AG09319 (cell line): ENCODE measurements around the gene CAMK2D.

ENCODE experiments used
- DNase-seq: peaks from one replicate; pipeline ENCODE4 v3.0.0-alpha.2; 2010; ENCODE audit warnings: low read depth; ENCODE audit errors: extremely low read depth
- TF ChIP-seq, protein P1 (sequence below): IDR thresholded peaks from 2 replicates; pipeline ENCODE4 v1.5.1; 2011; ENCODE audit warnings: low read depth, mild to moderate bottlenecking, inconsistent platforms, low read length, moderate library complexity

The CAMK2D gene

DNA sequence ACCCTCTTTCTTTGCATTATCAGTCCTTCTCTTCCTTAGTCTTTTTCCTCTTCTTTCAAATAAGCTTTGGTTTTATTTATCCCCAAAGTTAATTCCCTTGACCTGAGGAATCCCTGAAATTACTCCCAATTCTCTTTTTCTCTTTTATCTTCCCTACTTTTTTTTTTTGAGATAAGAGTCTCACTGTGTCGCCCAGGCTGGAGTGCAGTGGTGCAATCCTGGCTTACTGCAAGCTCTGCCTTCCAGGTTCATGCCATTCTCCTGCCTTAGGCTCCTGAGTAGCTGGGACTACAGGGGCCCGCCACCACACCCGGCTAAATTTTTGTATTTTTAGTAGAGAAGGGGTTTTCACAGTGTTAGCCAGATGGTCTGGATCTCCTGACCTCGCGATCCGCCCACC is 17.8 kb downstream of the CAMK2D start:
- TF ChIP-seq, protein P1, sequence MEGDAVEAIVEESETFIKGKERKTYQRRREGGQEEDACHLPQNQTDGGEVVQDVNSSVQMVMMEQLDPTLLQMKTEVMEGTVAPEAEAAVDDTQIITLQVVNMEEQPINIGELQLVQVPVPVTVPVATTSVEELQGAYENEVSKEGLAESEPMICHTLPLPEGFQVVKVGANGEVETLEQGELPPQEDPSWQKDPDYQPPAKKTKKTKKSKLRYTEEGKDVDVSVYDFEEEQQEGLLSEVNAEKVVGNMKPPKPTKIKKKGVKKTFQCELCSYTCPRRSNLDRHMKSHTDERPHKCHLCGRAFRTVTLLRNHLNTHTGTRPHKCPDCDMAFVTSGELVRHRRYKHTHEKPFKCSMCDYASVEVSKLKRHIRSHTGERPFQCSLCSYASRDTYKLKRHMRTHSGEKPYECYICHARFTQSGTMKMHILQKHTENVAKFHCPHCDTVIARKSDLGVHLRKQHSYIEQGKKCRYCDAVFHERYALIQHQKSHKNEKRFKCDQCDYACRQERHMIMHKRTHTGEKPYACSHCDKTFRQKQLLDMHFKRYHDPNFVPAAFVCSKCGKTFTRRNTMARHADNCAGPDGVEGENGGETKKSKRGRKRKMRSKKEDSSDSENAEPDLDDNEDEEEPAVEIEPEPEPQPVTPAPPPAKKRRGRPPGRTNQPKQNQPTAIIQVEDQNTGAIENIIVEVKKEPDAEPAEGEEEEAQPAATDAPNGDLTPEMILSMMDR, result no peak
- DNase-seq, result no peak

DNA sequence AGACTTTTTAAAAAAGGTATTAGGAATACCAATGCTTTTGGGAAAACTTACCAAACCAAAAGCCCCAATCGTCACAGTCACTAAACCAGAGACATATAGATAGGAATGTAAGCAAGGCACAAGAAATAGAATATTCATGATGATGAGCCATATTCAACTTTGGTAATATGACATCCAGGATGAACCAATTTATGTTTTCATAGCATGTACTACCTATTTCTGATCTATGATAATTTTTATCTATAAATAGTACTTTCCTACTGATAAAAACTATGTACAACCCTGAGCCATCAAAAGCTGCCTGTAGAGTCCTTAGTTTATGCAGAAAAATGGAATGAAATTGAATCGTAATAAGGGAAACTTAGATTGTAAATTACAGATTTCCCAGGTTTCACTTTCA is 18.9 kb downstream of the CAMK2D start:
- TF ChIP-seq, protein P1, result no peak
- DNase-seq, result no peak

DNA sequence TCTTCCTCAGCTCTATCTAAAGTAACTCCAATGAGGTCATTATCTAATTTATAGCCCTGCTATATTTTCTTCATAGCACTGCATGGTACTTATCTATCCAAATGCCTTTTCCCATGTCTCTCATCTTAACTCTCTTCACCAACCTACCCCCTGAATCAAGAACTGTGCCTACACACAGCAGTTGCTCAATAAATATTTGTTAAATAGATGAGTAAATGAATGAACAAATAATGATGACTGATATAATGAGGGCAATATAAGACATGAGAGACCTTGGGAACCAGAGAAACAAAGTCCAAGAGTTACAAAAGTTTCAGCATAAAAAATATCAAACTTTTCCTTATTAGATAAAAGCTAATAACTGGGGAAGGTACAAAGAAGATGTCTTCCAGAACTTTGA is 19.6 kb downstream of the CAMK2D start:
- DNase-seq, result no peak
- TF ChIP-seq, protein P1, result no peak

DNA sequence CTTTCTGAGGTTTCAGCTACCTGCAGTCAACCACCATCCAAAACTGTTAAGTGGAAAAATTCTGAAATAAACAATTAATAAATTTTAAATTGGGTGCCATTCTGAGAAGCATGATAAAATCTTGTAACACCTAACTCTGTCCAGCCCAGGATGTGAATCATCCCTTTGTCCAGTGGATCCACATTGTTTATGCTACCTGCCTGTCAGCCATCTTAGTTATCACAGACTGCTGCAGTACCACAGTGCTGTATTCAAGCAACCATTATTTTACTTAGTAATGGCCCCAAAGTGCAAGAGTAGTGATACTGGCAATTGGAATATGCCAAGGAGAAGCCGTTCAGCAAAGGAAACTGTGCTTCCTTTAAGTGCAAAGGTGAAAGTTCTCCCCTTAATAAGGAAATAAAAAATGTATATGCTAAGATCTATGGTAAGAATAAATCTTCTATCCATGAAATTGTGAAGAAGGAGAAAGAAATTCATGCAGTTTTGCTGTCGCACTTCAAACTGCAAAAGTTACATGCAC is 20.6 kb downstream of the CAMK2D start:
- no peak for DNase-seq
- TF ChIP-seq, protein P1, result no peak

DNA sequence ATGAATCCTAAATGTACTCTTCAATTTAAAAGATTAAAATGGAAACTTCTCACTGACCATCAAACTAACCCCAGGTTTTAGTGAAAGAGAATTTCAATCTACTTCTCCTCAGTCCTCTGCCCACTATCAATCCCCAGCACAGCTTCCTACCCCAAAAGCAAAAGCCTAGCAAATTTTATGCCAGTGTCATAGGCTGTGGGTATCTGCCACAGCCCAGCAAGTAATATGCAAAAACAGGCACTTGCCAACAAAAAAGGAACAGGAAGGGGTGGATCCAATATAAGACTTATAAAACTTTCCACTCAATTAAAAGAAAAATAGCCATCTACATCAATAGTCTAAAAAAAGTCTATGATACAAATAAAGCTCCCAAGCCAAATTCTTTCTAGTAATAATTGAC is 22.3 kb downstream of the CAMK2D start:
- DNase-seq, result no peak
- TF ChIP-seq, protein P1, result no peak

DNA sequence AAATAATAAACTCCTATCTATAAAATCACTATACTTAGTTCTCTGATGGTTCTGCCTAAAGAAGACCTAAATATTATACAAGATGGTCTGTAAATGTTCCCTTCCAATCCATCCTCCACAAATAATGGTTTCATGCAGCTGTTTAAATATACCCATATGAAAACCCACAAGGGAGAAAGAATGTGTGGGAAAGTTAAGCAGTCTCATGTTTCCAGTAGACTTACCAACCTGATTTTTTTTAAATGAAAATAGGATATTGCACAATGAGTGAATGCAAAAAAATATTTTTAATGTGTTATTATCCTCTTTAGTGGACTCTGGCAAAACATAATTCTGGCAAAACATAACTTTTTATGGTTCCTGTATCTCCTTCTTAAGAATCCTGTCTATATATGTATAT is 23.3 kb downstream of the CAMK2D start:
- TF ChIP-seq, protein P1, result no peak
- DNase-seq, result no peak

DNA sequence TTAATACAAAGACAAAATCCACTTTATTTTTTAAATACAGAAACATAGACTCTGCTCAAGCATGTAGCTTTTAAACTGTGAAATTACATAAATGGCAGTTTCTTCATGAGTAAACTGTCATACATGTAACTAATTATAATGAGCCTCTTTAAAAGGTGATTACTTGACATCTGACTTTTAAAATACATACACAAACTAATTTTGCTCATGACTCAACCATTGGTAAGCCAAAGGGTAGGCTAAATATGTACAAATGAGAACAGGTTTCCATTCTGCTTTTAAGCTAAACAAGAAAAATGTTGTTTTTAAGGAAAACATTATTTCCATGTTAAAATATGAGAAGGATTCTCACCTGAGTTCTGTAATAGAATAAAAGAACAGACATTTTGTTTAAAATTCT is 27.9 kb downstream of the CAMK2D start:
- DNase-seq, result no peak
- TF ChIP-seq, protein P1, result no peak
